Measurements from ENCODE around the gene SUPT3H. TPM values are rescaled to one million over a fixed set of nuclear protein-coding genes. Genes with fewer than 3 reads are reported as not detected.

SUPT3H gene
- polyA plus RNA-seq, 1 donor (not counting 4 experiments of a cell fraction or from before 2014, with no cell fraction given), result 7.6 TPM

GRCh38 chr6:44820321-44820720 lies 557.4 kb downstream of the SUPT3H start:
- Histone ChIP-seq H3K9me1 (ENCODE audit: control insufficient read depth, extremely low read depth, insufficient read depth, low read length) (no peaks in the 10 kb centered on the region), H3K9ac (ENCODE audit: control insufficient read depth, extremely low read depth, insufficient read depth, low read length) (no peak overlapping the region), H2AFZ (ENCODE audit: control insufficient read depth, low read length) (no peak overlapping the region), H3K36me3 (ENCODE audit: control insufficient read depth in 2 of 2, extremely low read depth in 1 of 2, insufficient read depth in 2 of 2, low read length in 2 of 2) (no peaks in the 10 kb centered on the region), H3K4me1 (ENCODE audit: control insufficient read depth, extremely low read depth, insufficient read depth, low read length) (no peaks in the 10 kb centered on the region), H3K4me2 (ENCODE audit: control insufficient read depth, extremely low read depth, insufficient read depth, low read depth, low read length) (no peak overlapping the region), H3K27me3 (ENCODE audit: control insufficient read depth, extremely low read depth, insufficient read depth, low read length) (no peaks in the 10 kb centered on the region), H3K27ac (ENCODE audit: control insufficient read depth, insufficient read depth, low read length) (no peak overlapping the region), H3K4me3 (ENCODE audit: control insufficient read depth in 2 of 3, extremely low read depth in 1 of 3, insufficient read depth in 2 of 3, low read depth in 1 of 3, low read length in 3 of 3) (no peak overlapping the region), H4K20me1 (ENCODE audit: control insufficient read depth, extremely low read depth, insufficient read depth, low read length) (no peaks in the 10 kb centered on the region), H3K9me3 (ENCODE audit: control insufficient read depth, low read depth, low read length) (no peaks in the 10 kb centered on the region), H3K79me2 (ENCODE audit: control insufficient read depth, insufficient read depth, low read length) (no peaks in the 10 kb centered on the region)
- TF ChIP-seq CTCF (optimal IDR thresholded peaks at IDR 0.05 in 1 of 3, IDR thresholded peaks at IDR 0.05 in 1 of 3, conservative IDR thresholded peaks at IDR 0.05 in 1 of 3; ENCODE audit: extremely low read depth in 1 of 3, insufficient read depth in 2 of 3, low read length in 3 of 3), result no peak
- TF ChIP-seq EZH2 (IDR thresholded peaks at IDR 0.05; ENCODE audit: low read length), result no peak
- FAIRE-seq, result no peak
- dilution Hi-C loops (cut with MboI; ENCODE audit: extremely low pct_ligation_motif_present, low sequenced_read_pairs), result no loop called here
- no peak for DNase-seq (ENCODE audit: low read depth, low spot score)

GRCh38 chr6:44811456-44811855 lies 566.3 kb downstream of the SUPT3H start:
- no peaks in the 10 kb centered on the region for H3K4me1 ChIP-seq (ENCODE audit: control insufficient read depth, extremely low read depth, insufficient read depth, low read length)
- H3K79me2 ChIP-seq (ENCODE audit: control insufficient read depth, insufficient read depth, low read length), result no peaks in the 10 kb centered on the region
- H3K9me3 ChIP-seq (ENCODE audit: control insufficient read depth, low read depth, low read length), result no peaks in the 10 kb centered on the region
- no peaks in the 10 kb centered on the region for H3K9me1 ChIP-seq (ENCODE audit: control insufficient read depth, extremely low read depth, insufficient read depth, low read length)
- H3K4me2 ChIP-seq (ENCODE audit: control insufficient read depth, extremely low read depth, insufficient read depth, low read depth, low read length), result no peak overlapping the region
- no peak overlapping the region for H2AFZ ChIP-seq (ENCODE audit: control insufficient read depth, low read length)
- H4K20me1 ChIP-seq (ENCODE audit: control insufficient read depth, extremely low read depth, insufficient read depth, low read length), result no peaks in the 10 kb centered on the region
- no peaks in the 10 kb centered on the region for H3K36me3 ChIP-seq (ENCODE audit: control insufficient read depth in 2 of 2, extremely low read depth in 1 of 2, insufficient read depth in 2 of 2, low read length in 2 of 2)
- no peak overlapping the region for H3K27ac ChIP-seq (ENCODE audit: control insufficient read depth, insufficient read depth, low read length)
- no peak overlapping the region for H3K4me3 ChIP-seq (ENCODE audit: control insufficient read depth in 2 of 3, extremely low read depth in 1 of 3, insufficient read depth in 2 of 3, low read depth in 1 of 3, low read length in 3 of 3)
- H3K9ac ChIP-seq (ENCODE audit: control insufficient read depth, extremely low read depth, insufficient read depth, low read length), result no peak overlapping the region
- DNase-seq (ENCODE audit: low read depth, low spot score) (no peak), FAIRE-seq (peak; percentile 52)
- no peaks in the 10 kb centered on the region for H3K27me3 ChIP-seq (ENCODE audit: control insufficient read depth, extremely low read depth, insufficient read depth, low read length)
- TF ChIP-seq EZH2 (IDR thresholded peaks at IDR 0.05; ENCODE audit: low read length) (no peak), CTCF (optimal IDR thresholded peaks at IDR 0.05 in 1 of 3, IDR thresholded peaks at IDR 0.05 in 1 of 3, conservative IDR thresholded peaks at IDR 0.05 in 1 of 3; ENCODE audit: extremely low read depth in 1 of 3, insufficient read depth in 2 of 3, low read length in 3 of 3) (no peak)
- dilution Hi-C loops (cut with MboI; ENCODE audit: extremely low pct_ligation_motif_present, low sequenced_read_pairs), result no loop called here
